Fibroblast of lung (primary cell): ENCODE measurements around the gene CCDC61.

Experiments
- EZH2 ChIP-seq: IDR thresholded peaks from 2 replicates; pipeline ENCODE4 v1.5.1; 2012; ENCODE audit warnings: low read length, control low read depth, mild to moderate bottlenecking; ENCODE audit errors: missing control alignments
- TF ChIP-seq, protein P1 (sequence below), 2 donors: IDR thresholded peaks in 1 of 2; conservative IDR thresholded peaks in 1 of 2; 1 replicate in 1 of 2; 2 replicates in 1 of 2; pipeline ENCODE4 v1.5.1; 2011 to 2012; ENCODE audit warnings: low read length in 2 of 2, control low read depth in 1 of 2, inconsistent platforms in 1 of 2, low read depth in 1 of 2, mild to moderate bottlenecking in 1 of 2

DNA sequence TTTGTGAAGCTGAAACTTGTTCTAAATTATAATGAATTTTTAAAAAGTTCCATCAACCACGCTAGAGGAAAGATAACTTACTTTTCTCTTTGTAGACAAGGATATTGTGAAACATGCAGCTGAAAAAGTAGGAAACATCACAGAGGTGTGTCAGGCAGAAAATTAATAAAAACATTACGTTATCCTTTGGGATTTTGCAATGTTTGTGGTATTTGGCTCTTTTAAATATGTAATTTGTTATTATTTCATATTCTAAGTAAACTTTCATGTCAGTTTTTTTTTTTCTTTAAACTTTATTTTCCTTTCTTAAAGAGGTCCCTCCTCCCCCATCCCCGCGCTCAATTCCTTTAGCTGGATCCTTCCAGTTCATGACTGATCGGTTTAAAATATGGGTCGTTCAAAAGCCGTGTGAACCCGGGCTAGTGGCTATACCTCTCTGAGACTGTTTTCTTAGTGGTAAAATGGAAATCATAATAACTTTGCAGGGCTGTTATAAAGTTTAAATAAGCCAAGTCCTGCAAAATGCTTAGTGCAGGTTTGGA is 740 bp upstream of the CCDC61 start:
- TF ChIP-seq EZH2: no peak
- TF ChIP-seq, protein P1, sequence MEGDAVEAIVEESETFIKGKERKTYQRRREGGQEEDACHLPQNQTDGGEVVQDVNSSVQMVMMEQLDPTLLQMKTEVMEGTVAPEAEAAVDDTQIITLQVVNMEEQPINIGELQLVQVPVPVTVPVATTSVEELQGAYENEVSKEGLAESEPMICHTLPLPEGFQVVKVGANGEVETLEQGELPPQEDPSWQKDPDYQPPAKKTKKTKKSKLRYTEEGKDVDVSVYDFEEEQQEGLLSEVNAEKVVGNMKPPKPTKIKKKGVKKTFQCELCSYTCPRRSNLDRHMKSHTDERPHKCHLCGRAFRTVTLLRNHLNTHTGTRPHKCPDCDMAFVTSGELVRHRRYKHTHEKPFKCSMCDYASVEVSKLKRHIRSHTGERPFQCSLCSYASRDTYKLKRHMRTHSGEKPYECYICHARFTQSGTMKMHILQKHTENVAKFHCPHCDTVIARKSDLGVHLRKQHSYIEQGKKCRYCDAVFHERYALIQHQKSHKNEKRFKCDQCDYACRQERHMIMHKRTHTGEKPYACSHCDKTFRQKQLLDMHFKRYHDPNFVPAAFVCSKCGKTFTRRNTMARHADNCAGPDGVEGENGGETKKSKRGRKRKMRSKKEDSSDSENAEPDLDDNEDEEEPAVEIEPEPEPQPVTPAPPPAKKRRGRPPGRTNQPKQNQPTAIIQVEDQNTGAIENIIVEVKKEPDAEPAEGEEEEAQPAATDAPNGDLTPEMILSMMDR (conservative IDR thresholded peaks at IDR 0.05 in 1 of 2, IDR thresholded peaks at IDR 0.05 in 1 of 2; ENCODE audit: low read depth in 1 of 2, low read length in 2 of 2): no peak
